Superior temporal gyrus (tissue), 1 donor: ENCODE data around the gene BCL2L11.

Experiments
- DNase-seq: peaks from one replicate; pipeline ENCODE4 v3.0.0-alpha.2; 2016; ENCODE audit errors: extremely low spot score

Gene BCL2L11

GRCh38 chr2:111191877-111192276 lies 71.2 kb downstream of the BCL2L11 start:
- no peak for DNase-seq

GRCh38 chr2:111192776-111193368 lies 72.2 kb downstream of the BCL2L11 start:
- DNase-seq, result no peak

DNA sequence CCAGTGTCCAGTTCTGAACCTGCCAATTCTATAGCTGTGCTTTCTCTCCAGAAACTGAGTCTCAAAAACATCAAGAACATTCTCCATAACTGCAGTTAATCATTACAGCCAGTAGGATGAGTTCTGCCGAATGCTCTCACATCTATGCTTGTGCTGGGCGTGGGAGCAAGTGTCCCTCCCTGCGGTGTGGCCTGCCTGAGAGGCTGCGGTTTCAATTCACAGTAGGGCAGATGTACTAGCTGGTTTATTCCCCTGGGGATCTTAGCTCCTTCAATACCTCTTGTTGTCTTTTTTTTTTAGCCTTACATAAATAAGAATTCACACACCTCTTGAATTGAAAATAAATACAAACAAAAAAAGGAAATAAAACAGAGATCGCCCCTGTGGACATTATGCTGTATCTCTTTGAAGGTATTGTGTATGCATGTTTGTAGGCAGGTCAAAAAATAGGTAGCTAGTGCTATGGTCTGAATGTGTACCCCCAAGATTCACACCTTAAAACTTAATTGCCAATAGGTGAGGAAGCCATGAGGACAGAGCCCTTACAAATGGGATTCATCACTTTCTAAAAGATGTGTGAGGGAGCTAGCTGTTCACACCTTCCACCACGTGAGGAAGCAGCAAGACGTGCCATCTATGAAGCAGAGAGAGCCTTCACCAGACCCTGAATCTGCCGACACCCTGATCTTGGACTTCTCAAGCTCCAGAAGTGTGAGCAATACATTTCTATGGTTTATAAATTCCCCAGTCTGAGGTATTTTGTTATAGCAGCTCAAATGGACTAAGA lies 74.3 kb downstream of the BCL2L11 start:
- DNase-seq, result no peak

DNA sequence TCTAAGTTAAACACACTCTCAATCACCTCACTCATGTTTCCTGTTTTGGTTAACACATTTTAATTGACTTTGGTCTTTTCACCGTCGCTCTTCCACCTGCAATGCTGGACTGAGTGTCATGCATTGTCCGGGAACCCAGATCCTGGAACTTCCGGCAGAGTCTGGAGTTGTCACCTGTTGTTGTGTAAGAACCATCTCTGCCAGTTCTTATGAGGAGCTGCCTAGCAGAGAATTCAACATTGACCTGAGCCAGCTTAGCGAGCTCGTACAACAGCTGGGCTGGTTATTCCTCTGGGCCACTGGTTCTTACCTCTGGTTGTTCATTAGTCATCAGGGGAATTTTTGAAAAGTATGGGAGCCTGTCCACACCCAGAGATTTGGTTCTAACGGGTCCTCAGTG lies 75.7 kb downstream of the BCL2L11 start:
- no peak for DNase-seq

- no peak for DNase-seq
These were observed 78.0 kb downstream of the BCL2L11 start for GRCh38 chr2:111198701-111199100.

GRCh38 chr2:111199840-111200239 lies 79.1 kb downstream of the BCL2L11 start:
- no peak for DNase-seq

DNA sequence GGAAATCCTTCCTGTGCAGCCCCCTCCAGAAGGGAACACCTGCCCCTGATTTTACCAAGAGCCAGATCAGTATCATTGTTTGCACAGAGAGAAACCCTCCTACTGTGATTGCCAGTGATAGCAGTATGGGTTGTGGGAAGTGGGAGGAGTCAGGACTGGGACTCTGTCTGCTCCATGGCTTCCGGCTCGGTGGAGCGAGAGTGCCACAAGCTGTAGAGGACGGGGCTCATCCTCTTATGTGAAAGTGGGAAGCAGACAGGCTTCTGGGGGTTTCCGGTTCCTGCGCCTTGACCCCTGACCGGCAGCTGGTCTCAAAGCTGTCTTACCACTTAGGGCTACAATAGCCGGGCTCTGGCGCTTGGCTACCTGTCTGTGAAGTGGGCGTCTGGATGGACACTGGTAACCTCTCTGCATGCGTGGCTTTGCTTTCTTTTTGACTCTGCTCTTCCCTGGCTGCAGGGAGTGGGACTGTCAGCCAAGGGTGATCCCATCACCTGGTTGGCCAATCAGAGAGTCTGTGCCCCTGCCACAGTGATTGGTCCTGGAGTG lies 79.7 kb downstream of the BCL2L11 start:
- no peak for DNase-seq

DNA sequence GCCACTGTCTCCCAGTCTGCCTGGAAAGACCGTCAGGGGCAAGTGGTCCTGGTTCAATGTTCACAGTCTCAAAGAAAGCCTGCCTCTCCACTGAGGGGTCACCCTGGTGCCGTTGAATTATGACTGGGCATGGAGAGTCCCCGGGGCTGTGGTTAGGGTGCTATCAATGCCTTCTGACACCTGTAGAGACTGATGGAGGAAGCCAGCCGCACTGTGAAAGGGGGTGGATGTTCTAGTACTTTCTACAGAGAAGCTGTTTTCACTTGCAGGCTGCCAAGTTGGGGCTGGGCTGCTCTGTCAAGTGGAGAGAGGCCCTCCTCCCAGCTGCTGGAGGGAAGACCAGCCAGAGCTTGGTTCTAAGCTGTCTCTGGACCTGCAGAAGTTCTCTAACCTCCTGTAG lies 80.5 kb downstream of the BCL2L11 start:
- no peak for DNase-seq

- DNase-seq, result no peak
These were observed 81.7 kb downstream of the BCL2L11 start for GRCh38 chr2:111202266-111203040.

DNA sequence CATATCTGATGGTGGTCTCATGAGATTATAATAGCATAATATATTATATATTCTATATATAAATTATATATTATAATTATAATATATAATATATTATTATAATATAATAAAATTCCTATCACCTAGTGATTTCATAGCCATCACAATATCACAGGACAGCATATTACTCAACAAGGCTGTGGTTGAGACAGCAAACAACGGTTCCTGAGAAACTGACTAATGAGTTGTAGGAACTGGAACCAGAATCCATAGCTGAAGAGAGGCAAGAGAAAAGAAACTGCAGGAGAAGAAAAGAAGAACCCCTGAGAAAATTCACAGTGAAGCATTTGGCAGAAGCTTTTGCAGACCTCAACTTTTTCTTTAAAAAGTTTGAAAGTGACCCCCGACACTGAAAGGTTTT lies 84.0 kb downstream of the BCL2L11 start:
- DNase-seq, result no peak

GRCh38 chr2:111205774-111206173 lies 85.1 kb downstream of the BCL2L11 start:
- no peak for DNase-seq

- no peak for DNase-seq
These were observed 87.1 kb downstream of the BCL2L11 start for GRCh38 chr2:111207851-111208250.

- DNase-seq, result no peak
These were observed 87.9 kb downstream of the BCL2L11 start for GRCh38 chr2:111208639-111209038.

GRCh38 chr2:111209045-111209514 lies 88.4 kb downstream of the BCL2L11 start:
- DNase-seq, result no peak

- DNase-seq, result no peak
These were observed 89.3 kb downstream of the BCL2L11 start for GRCh38 chr2:111210036-111210435.

- no peak for DNase-seq
These were observed 93.2 kb downstream of the BCL2L11 start for GRCh38 chr2:111213877-111214276.

DNA sequence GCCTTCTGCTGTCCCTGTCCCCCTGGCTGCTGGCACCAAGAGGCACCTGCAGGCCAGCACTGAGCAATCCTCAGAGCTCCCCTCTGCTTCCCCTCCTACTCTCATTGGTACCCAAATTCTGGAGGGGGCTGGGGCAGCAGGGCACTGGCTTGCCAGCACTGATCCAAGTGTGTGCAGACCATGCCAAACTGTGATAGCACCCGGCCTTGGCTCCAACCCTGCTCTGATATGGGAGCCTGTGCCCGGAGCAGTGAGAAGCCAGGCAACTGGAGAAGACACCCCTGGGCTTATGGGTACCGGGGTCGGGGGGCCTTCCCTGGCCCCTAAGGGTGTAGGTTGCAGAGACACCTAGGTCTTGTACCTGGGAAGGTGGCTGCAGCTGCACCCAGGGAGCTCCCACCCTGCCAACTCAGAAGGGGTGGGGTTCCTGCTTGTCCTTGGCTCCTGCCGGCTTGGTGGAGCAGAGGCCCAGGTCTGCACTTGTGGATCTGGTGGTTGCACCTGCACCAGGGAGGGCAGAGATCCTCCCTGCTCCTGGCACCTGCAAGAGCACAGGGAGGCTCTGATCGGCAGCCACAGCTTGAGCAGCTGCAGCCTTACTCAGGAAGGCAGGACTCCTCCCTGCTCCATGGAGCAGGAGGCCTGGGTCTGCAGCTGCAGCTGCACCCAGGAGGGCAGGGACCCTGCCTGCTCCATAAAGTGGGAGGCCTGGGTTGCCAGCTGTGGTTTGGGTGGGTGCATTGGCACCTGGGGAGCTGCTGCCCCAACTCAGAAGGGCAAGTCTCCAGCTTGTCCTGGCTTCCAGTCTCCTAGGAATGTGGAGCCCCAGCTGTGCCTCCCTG lies 96.3 kb downstream of the BCL2L11 start:
- no peak for DNase-seq
